Glomerular endothelial cell (primary cell): Measurements from ENCODE around the gene SOX8. TPM values are rescaled to one million over a fixed set of nuclear protein-coding genes. Genes with fewer than 3 reads are reported as not detected.

ENCODE experiments used
- DNase-seq: peaks from one replicate; pipeline ENCODE4 v3.0.0-alpha.2; 2011; ENCODE audit warnings: low read depth, low spot score; ENCODE audit errors: extremely low read depth
- total RNA-seq: library from RNA; depleted of rRNA; stranded (reverse); fragments of >200 nt; gene quantifications from 2 replicates; pipeline ENCODE4 v1.2.3, GENCODE V29; 2015

SOX8 gene
- total RNA-seq, 1 donor from 2014 or later: 0.06 TPM

DNA sequence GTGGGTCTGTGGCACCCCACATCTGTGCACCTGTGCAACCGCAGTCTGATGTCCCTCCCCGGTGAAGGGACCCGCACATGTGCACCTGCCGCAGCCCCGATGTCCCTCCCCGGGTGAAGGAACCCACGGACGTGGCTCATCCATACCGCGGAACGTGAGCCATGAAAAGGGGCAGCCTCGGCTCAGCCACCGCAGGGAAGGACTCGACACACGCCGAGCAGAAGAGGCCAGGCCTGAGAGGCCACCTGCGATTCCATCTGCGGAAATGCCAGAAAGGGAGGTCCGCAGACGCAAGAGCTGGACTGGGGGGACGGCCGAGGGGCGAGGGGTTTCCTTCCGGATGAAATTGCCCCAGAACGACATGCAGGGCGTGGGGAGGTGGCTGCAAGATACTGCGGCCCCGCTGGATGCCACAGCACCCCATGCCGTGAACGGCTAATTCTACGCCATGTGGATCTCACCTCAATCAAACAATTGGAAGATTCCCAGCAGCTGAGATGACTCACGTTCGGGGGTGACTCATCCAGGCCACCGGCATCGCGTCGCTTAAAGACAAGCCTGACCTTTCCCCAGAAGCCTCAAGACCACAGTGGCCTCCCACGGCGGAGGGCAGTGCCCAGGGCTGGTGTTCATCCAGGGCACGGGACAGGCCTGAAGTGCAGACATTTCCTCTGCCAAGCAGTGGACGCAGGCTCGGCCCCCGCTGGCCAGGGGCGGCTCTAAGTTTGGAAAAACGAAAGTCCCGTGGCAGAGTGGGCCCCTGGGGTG lies 21.0 kb downstream of the SOX8 start:
- peak; percentile 37 for DNase-seq

DNA sequence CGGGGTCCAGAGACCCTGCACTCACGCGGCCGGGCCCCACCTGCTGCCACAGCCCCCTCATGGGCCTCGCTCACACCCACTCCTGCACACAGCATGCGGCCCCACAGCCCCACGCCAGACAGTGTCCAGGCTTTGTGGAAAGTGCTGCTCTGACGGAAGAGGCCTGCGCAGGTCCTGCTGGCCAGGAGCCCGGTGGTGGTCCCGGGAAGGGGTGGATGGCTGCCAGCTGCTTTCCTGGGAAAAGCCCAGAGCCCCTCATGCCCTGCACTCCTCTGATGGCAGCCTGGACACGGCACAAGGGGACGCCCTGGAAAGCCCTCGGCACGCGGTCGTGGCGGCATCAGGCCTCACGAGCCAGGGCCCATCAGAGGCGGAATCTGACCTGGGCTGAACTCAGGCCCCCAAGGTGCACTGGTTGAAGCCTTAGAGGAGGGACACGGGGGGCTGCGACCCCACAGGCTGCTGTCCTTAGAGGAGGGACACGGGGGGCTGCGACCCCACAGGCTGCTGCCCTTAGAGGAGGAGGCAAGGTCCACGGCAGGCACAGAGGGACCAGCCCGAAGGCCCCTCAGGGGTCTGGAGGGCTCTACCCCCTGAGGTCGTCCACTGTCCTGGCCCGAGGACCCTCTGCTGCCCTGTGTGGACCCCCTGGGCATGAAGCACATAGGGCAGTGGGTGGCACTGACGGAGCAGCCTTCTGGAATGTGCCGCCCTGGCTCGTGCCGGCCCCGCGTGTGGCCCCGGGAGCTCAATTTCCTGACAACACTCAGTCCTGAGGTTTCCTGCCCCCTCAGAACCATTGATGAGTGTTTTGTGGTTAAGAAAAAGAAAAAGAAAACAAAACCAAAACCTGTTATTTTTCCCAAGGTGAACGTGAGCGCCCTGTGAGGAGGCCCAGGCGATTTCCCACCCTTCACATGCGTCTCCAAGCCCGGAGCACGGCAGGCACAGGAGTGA lies 22.1 kb downstream of the SOX8 start:
- DNase-seq: no peak

DNA sequence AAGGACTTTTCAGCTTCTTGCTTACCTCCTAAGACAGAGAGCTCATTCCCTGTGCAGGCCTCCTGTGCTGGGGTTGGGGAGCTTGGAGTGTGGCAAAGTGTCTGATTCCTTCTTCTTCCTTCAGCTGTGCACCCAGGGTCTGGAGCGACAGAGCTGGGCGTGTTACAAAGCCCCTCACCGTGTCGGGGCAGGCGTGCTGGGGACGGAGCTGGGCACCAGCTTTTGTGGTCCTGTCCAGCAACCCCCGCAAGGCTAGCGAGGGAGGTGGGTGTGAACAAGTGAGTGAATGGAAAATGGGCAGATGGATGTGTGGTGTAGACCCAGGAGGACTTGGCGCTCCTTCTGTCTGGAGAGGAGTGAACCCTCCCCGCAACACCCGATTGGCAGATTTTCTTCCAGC lies 23.7 kb downstream of the SOX8 start:
- no peak for DNase-seq

DNA sequence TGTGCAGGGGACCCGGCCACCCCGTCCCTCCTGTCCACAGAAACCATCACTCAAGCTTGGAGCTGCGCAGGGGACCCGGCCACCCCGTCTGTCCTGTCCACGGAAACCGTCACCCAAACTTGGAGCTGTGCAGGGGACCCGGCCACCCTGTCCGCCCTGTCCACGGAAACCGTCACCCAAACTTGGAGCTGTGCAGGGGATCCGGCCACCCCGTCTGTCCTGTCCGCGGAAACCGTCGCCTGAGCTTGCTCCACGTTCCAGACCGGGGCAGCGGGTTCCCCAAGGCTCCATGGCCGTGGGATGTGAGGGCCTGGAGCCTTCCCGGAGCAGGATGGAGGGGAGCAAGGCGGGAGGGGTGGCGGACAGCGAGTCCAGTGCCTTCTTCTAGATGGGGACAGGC lies 25.2 kb downstream of the SOX8 start:
- DNase-seq: no peak

DNA sequence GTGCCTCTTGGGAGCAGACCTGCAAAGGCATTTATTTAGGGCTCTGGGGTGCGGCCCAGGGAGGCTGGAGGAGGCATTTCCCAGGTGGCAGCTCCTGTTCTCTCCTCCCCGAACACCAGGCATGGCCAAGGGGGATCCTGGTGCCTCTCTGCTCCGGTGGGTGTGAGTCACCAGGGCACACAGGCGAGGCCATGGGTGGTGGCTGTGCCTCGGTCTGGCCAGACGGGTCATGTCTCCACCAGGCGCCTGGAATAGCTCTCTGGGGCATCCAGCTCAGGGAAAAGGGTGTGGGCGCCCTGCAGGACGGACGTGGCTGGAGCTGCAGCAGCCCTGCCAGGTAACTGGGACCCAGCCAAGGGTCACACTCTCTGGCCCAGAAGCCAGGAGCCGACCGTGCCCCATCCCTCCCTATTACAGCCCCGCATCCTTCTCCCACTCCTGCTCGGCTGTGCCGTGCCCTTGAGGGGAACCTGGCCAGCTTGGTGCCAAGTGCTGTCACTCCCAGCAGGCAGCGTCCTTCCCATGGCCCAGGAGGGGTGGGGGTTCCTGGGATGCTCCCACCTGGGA lies 25.8 kb downstream of the SOX8 start:
- DNase-seq: no peak

DNA sequence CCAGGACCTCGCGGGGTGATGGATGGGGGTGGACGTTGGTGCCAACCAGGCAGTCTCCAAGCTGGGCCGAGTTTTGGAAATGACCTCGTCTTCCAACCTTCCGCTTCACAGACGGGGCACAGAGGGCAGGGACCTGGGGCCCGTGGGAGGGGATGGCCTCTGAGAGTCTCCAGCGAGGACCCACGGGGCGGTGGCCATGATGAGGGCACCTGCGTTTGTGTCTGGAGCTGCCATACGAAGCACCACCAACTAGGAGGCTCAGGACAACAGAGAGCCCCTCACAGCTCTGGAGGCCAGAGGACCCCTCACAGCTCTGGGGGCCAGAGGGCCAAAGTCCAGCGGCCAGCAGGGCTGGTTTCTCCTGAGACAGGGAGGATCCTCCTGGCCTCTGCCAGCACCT lies 26.5 kb downstream of the SOX8 start:
- DNase-seq: no peak

DNA sequence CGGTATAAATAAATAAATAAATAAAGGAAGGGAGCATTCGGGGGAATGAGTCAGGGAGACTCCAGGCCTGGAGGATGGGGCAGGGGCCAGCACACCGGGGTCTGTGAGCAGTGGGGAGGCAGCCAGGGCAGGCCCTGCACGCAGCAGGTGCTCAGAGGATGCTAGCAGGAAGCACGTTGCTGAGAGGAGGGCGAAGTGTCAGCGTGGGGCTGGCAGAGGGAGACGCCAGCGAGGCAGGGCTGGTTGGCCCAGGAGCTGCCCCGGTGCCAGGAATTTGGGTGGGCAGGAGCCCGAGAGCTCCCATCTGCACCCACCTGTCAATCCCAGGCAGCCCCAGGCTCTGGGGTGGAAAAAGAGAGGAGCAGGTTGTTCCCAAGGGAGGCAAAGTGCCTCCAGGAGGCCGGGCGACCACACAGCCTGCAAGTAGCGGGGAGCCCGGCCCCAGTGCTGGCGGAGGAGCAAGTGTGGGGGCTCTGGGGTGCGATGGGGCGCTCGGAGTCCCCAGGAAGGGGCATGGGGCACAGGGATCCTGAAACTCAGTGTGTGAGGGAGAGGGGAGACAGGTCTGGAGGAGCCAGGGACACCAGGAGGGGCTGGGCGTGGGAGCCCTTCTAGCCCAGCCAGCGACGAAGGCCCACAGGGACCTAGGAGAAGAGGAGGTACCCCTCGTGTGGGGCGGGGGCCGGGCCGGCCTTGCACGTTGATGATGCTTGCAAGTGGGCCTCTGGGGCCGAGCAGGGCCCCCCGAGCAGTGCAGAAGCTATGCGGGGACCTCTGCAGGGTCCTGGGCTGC lies 28.0 kb downstream of the SOX8 start:
- no peak for DNase-seq

DNA sequence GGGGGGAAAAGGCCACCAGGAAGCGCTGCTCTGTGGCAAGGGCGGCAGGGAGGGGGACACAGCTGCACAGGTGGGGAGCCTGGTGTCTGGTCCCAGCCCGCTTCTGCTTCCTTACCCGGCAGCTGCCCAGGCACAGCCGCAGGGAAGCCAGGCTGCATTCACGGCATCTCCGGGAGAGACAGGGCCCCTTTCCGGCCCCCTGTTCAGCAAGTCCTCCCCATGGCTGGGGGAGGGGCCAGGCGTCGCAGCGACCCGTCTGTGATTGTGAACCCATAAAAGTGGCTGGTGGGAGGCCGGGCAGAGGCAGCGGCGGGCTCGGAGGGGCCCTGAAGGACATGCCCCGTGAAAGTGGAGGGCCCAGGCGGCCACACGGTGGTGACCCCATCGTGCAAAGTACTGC lies 28.7 kb downstream of the SOX8 start:
- no peak for DNase-seq

DNA sequence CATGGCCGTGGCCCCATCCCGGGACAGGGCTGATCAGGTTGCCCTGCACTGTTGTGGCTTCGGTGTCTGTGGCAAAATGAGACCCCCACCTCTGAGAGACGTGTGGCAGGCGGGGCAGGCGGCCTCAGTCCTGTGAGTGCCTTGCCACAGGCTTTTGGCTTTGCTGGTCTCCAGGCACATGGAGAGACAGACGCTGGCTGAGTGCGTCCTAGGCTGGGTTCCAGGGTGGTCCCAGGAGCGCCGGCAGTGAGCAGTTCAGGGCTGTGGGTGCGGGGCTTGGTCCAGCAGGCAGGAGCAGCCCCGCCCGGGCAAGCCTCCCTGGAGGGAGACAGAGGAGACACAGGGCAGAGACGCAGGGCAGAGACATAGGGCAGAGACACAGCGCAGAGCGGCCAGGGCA lies 29.2 kb downstream of the SOX8 start:
- no peak for DNase-seq

DNA sequence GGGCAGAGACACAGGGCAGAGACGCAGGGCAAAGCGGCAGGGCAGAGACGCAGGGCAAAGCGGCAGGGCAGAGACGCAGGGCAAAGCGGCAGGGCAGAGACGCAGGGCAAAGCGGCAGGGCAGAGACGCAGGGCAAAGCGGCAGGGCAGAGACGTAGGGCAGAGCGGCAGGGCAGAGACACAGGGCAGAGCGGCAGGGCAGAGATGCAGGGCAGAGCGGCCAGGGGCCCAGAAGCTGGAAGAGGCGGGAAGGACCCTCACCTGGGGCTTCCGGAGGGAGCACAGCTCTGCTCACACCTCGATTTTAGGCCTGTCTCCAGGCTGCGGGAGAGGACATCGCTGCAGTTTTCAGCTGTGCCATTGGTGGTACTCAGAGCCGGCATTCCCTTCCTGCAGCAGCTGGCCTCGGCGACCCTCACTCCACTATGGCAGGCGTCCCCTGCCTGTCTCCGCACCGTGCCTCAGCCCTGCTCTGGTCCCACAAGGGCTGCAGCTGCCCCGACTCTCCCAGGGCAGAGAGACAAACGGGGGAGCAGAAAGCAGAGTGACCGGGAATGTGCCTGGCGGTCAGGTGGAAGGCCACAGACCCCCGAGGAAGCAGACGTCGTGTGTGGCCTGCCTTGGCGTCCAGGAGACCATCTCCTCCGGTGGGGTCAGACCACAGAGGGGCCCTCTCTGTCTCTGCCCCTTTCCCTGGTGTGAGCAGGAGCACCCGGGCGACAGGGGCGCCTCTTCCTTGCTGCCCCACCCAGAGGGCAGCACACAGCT lies 29.9 kb downstream of the SOX8 start:
- DNase-seq: no peak

DNA sequence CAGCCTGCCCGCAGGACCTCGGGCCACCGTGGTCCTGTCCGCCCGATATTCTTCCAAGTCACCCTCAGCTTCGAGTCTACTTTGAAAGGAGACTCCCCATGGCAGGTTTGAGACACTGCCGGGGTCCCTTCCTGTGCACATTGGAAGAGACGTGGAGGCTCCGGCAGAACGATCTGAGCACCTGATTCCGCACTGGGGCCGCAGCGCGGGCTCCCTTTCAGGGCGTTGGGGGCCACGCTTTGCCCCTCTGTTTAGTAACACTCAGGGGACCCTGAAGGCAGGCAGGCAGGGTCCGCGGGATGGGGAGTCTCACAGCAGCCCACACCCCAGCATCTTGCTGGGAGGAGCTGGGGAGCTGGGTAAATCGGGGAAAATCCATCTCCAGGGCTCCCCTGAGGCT lies 30.6 kb downstream of the SOX8 start:
- DNase-seq: no peak

DNA sequence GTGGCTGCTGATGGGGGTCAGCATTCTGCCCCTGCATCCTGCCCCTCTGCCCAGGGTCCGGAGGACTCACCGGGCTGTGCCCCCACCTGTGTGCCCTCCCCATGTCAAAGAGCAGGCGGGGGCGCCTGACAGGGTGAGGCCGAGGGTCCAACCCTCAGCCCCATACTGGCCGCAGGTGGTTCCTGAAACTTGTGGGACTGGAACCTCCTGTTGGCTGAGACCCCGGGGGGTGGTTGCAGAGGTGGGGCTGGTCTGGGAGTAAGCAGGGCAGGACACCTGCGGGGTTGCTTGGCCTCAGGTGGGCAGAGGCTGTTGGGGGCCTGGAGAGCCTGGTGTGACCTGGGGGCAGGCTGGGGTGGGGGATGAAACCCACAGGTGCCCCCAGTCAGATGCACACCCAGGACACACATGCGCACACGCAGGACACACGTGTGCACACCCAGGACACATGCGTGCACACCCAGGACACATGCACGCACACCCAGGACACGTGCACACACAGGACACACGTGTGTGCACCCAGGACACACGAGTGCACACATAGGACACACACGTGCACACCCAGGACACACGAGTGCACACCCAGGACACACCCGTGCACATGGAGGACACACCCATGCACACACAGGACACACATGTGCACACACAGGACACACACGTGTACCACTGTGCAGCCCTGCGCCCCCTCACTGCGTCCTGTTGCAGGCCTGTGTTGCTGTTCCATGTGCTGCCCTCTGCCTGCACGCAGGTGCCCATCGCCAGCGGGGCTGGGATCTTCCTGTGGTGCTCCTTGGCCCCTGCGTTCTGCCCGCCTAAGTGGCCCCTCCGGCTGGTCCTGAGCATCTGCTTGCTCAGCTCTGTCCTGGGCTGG lies 31.4 kb downstream of the SOX8 start:
- DNase-seq: no peak

DNA sequence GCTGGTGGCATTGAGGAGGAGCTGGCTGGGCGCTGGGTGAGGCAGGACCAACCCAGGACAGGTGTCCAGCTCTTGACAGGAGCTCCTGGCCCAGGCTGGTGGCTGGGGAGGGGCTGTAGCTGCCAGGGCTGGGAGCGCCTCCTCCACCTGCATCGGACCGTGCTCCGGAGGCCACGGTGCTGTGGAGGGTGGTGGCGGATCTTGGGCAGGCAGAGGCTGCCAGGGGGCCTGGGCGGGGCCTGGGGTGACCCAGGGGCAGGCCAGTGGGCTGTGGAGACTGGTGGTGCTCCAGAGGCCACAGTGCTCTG lies 32.0 kb downstream of the SOX8 start:
- no peak for DNase-seq

DNA sequence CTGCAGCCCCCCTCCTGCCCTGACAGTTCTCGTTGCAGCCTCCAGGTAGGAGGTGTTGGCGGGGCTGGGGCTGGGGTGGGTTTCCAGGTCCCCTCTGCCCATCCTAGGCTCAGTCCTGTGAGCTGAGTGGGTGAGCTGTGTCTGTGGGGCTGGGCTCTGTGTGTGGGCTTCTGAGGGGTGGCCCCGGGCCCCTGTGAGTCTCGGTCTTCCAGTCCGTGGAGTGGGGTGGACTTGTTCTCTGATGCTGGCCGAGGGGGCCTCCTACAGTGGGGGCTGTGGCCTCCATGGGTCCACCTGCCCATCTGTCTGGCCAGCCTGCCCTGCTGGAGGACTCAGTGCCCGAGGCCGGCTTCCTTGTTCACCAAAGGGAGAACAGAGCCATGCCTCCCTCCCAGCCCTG lies 32.7 kb downstream of the SOX8 start:
- DNase-seq: no peak

DNA sequence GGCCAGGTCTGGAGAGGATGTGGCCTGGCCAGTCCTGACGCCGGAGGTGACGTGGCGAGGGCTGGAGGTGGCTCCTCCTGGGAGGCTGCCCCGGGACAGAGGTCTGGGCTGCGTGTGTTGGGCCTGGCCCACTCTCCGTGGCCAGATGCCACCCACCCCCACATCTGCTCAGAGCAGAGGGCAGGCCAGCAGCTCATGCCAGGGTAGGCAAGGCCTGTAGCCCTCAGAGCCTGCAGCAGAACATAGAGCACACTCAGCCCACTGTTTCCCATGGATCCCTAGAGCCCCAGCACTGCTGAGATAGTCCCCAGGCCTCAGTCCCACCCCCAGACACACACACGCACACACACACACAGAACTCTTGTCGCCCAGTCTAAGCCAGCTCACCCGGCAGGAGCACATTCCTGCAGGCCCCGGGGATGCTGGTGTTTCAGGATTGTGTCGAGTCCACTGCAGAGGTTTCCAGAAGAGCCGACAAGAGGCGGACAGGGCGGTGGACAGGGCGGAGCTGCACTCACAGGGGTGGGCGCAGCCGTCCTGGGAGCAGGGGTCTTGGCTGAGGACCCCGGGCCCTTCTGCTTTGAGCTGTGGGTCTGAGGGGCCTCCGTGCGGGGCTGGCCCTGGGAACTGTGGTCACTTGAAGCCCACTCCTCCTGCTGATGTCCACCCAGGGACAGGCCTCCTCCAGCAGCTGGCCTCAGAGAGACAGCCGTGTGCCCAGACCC lies 33.4 kb downstream of the SOX8 start:
- no peak for DNase-seq

DNA sequence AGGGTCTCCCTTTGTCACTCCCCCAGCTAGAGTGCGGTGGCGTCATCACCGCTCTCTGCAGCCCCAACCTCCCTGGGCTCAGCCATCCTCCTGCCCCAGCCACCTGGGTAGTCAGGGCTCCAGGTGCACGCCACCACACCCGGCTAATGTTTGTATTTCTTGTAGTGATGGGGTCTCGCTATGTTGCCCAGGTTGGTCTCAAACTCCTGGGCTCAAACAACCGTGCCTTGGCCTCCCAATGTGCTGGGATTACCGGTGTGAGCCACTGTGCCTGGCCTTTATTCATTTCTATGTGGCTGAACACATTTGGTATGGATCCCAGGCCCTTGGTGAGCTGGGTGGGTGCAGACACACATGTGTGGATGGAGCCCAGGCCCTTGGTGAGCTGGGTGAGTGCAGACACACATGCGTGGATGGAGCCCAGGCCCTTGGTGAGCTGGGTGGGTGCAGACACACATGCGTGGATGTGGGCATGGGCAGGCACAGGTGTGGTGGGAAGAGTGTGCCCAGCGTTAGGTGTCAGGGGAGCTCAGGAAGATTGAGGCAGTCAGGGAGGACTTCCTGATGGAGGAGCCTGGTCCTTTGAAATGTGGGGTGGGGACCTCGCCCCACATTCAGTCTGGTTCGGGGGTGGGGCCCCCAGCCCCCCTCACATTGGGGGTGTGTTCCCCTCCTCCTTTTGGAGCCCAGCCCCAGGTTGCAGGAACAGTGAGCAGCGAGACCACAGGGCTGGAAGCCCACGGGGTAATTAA lies 37.1 kb downstream of the SOX8 start:
- DNase-seq: no peak

DNA sequence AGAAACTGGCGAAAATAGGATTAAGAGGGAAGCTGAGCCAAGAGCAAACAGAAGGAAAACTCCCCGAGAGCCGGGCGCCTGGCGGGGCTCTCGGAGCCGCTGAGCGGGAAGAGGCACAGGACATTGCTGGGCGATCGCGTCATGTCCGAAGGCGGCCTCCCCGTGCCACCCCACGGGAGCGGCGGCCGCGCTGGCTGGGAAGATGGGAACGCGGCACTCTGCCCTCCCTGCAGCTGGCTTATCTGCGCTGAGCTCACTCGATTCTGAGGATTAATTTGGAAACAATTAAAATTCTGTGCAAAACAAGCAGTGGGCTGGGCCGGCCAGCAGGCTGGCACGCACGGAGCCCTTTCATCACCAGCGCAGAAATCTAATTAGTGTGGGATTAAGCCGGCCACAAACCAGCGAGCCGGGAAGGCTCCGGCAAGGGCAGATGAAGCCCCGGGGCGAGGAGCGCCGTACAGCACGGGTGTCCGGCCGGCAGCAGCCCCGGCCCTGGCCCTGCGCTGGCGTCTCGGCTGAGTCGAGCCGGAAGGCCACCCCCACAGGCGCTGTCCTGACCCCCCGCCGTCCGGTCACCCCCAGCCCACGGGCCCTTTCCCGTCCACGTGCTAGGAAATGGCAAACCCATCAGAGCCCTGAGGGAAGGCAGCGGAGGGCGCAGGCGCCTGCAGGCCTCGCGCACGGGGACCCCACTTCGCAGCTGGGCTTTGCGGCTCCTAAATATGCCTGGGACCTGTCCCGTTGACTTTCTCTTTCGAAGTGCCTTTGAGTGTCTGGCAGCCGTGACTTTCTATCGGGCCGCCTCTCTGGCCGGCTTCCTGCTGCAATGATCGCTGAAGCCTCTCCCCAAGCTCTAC lies 37.9 kb downstream of the SOX8 start:
- DNase-seq: no peak
